GM18498 (cell line): ENCODE results near the gene TPD52L2.
"Not testable (repeated sequence)": the region's sequence is repeated elsewhere in the genome, so short reads cannot be mapped to it uniquely, and the experiment has no call there.

Experiments used
- ATAC-seq: cut with Tn5 transposase; IDR thresholded peaks from one replicate; pipeline ENCODE4 v1.9.1; 2021; ENCODE audit warnings: mild to moderate bottlenecking, moderate library complexity; ENCODE audit not compliant: unreplicated experiment

Gene TPD52L2

DNA sequence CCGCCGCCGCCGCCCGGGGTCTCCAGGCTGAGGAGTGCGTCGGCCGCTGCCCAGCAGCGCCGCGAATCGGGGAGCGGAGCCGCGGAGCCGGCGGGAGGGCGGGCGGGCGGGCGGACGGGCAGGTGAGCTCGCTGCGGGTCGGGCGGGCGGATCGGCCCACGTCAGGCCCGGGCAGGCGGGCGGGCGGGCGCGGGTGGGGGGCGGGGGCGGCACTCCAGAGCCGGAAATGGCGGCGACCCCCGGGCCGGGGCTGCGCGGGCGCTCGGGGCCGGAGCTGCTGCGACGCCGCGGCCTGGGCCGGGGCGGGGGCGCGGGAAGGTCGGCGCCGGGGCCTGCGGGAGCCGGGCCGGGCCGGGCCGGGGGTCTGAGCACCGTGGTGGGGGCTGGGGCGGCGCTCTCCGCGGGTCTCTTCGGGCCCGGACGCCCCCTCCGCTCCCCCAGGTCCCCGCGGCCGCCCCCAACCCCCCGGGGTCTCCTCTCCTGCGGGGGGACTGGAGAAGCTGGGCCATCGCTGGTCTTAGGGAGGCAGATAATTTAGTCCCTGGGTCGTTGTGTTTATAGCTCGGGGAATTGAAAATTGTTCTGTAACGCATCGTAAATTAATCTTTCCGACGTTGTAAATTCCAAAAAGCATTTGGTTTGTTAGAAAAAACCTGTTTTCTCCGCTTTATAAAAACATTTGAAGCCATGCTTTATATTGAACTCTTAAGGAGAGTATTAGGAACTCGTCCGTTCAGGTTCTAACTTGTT is 30.3 kb downstream of the TPD52L2 start:
- peak; percentile 15 for ATAC-seq

GRCh38 chr20:63895952-63896263 is 30.8 kb downstream of the TPD52L2 start:
- no peak for ATAC-seq

- no peak for ATAC-seq
Measured at GRCh38 chr20:63896264-63897105, 31.4 kb downstream of the TPD52L2 start.

GRCh38 chr20:63897978-63898561 is 33.0 kb downstream of the TPD52L2 start:
- no peak for ATAC-seq

GRCh38 chr20:63898882-63899558 is 34.0 kb downstream of the TPD52L2 start:
- no peak for ATAC-seq

DNA sequence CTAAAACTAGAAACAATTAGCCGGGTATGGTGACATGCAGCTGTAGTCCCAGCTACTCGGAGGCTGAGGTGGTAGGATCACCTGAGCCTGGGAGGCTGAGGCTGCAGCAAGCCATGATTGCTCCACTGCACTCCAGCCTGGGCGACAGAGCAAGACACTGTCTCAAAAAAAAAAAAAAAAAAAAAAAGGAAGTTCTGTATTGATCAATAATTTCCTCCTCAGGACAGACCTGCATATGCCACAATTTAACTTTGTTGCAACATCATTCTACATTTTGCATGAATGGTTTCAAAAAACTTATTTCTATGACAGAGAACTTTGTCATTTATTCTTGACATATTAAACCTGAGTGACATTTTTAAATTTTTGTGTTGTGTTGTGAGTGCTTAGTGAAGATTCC is 35.3 kb downstream of the TPD52L2 start:
- no peak for ATAC-seq

GRCh38 chr20:63903796-63904561 is 38.9 kb downstream of the TPD52L2 start:
- no peak for ATAC-seq

GRCh38 chr20:63908008-63908682 is 43.1 kb downstream of the TPD52L2 start:
- ATAC-seq: no peak

DNA sequence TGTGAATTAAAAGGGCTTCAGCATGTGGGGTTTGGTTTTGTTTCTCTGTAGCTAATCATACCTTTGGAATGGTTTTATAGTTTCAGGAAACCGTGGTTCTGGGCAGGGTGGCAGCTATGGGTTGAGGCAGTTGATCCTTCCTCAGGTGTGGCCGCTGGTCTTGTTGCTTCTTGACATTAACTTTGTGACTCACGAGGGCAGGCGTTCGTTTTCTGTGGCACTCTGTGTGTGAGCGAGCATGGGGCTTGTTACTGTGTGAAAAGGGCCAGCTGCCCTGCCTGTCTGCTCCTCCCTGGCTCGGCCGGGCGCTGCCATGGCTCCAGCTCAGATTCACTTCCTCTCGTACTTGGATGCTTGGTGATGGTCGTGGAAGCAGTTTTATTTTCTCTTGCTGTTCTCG is 46.1 kb downstream of the TPD52L2 start:
- no peak for ATAC-seq

GRCh38 chr20:63913768-63914167 is 48.7 kb downstream of the TPD52L2 start:
- ATAC-seq: no peak

DNA sequence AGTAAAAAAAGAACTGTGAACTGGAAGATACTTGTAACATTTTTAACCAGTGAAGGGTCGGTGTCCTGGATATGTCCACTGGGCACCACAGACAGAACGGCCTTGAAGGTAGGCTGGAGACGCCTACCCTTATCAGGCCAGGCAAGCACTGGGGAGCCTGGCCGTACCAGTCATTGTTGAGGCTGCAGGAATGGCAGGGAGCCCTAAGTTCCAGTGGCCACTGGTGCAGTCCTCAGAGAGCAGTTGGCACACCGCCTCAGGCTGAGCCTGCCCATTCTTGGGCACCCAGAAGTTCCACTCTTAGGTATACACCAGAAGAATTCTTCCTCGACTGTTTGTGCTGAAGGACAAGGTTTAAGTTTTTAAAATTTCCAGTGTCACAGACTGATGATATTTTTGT is 50.4 kb downstream of the TPD52L2 start:
- no peak for ATAC-seq

DNA sequence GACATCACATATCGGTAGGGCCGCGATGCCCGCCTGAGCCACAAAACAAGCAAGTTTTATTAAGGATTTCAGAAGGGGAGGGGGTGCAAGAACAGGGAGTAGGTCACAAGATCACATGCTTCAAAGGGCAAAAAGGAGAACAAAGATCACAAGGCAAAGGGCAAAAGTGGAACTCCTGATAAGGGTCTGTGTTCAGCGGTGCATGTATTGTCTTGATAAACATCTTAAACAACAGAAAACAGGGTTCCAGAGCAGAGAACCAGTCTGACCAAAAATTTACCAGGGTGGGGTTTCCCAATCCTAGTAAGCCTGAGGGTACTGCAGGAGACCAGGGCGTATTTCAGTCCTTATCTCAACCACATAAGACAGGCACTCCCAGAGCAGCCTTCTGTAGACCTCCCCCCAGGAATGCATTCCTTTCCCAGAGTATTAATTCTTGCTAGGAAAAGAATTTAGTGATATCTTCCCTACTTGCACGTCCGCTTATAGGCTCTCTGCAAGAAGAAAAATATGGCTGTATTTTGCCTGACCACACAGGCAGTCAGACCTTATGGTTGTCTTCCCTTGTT is 51.4 kb downstream of the TPD52L2 start:
- not testable (repeated sequence) for ATAC-seq

GRCh38 chr20:63917811-63918210 is 52.7 kb downstream of the TPD52L2 start:
- no peak for ATAC-seq

- no peak for ATAC-seq
Measured at GRCh38 chr20:63919130-63919529, 54.1 kb downstream of the TPD52L2 start.

GRCh38 chr20:63920226-63920625 is 55.2 kb downstream of the TPD52L2 start:
- ATAC-seq: no peak

DNA sequence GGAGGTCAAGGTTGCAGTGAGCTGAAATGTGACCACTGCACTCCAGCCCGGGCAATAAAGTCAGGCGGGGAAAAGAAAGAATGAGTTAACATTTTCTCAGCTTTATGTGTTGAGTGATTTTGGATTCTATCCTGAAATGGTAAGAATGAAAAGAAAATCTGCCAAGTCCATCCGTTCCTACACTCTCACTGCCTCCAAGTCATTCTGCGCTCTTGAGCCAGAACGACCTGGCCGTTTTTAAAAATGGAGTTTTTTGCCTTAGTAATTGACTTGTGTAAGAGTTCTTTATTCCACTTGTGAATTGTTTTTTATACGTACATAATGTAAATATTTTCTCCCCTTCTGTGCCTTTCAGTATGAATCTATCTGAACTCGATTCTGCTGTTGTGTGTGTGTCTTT is 58.6 kb downstream of the TPD52L2 start:
- ATAC-seq: no peak

- ATAC-seq: no peak
Measured at GRCh38 chr20:63924241-63924640, 59.2 kb downstream of the TPD52L2 start.

GRCh38 chr20:63926298-63926697 is 61.2 kb downstream of the TPD52L2 start:
- no peak for ATAC-seq

GRCh38 chr20:63929071-63929470 is 64.0 kb downstream of the TPD52L2 start:
- no peak for ATAC-seq

GRCh38 chr20:63929473-63929883 is 64.4 kb downstream of the TPD52L2 start:
- not testable (repeated sequence) for ATAC-seq
